Stimulated activated CD8-positive, alpha-beta memory T cell treated with anti-CD3 and anti-CD28 coated beads, Interleukin-4, amount 100 ng/mL, for 24 hours (primary cell): ENCODE measurements around the gene INSIG2.

Source experiments
- DNase-seq: peaks from one replicate; pipeline ENCODE4 v3.0.0-alpha.2; 2020; ENCODE audit warnings: low read depth

Gene INSIG2

GRCh38 chr2:118130385-118130784, 42.1 kb downstream of the INSIG2 start:
- no peak for DNase-seq

- no peak for DNase-seq
These were observed 43.5 kb downstream of the INSIG2 start for GRCh38 chr2:118131771-118132170.

GRCh38 chr2:118133916-118134315, 45.6 kb downstream of the INSIG2 start:
- no peak for DNase-seq

- DNase-seq = no peak
These were observed 46.4 kb downstream of the INSIG2 start for GRCh38 chr2:118134650-118135049.

GRCh38 chr2:118145207-118145606, 56.9 kb downstream of the INSIG2 start:
- no peak for DNase-seq

GRCh38 chr2:118145806-118146205, 57.5 kb downstream of the INSIG2 start:
- no peak for DNase-seq

GRCh38 chr2:118146315-118147283, 58.3 kb downstream of the INSIG2 start:
- no peak for DNase-seq

- DNase-seq = no peak
These were observed 59.9 kb downstream of the INSIG2 start for GRCh38 chr2:118148133-118148532.

- no peak for DNase-seq
These were observed 60.5 kb downstream of the INSIG2 start for GRCh38 chr2:118148809-118149208.

GRCh38 chr2:118150294-118150693, 62.0 kb downstream of the INSIG2 start:
- no peak for DNase-seq

- no peak for DNase-seq
These were observed 63.6 kb downstream of the INSIG2 start for GRCh38 chr2:118151831-118152230.

- no peak for DNase-seq
These were observed 65.2 kb downstream of the INSIG2 start for GRCh38 chr2:118153433-118153832.

- DNase-seq = no peak
These were observed 65.9 kb downstream of the INSIG2 start for GRCh38 chr2:118154176-118154575.
